G401 (cell line): ENCODE results near the gene CYP4F3. TPM values are rescaled to one million over a fixed set of nuclear protein-coding genes. Genes with fewer than 3 reads are reported as not detected.

Experiments
- total RNA-seq: library from RNA; depleted of rRNA; stranded (reverse); fragments of >200 nt; shearing (Covaris generic); gene quantifications from 2 replicates; pipeline ENCODE4 v1.2.3, GENCODE V29; 2014; rRNA removed

Gene CYP4F3
- total RNA-seq, 1 experiment from 2014 or later = not detected

Other genes starting within 250 kb of the CYP4F3 start
- 86.3 and 92.4 TPM in 2 replicates for gene AKAP8L, start 221.9 kb upstream of the CYP4F3 start, total RNA-seq
- 24.9 and 28.2 TPM in 2 replicates for gene WIZ, start 190.9 kb upstream of the CYP4F3 start, total RNA-seq
- gene RASAL3, start 176.4 kb upstream of the CYP4F3 start, total RNA-seq = not detected in 2 replicates
- not detected in 2 replicates for gene PGLYRP2, start 161.4 kb upstream of the CYP4F3 start, total RNA-seq
- gene CYP4F22, start 132.4 kb upstream of the CYP4F3 start, total RNA-seq = 0.80 and 2.8 TPM in 2 replicates
- not detected in 2 replicates for gene CYP4F8, start 25.7 kb upstream of the CYP4F3 start, total RNA-seq
- gene CYP4F12, start 32.2 kb downstream of the CYP4F3 start, total RNA-seq = 5.3 and 19.4 TPM in 2 replicates
- not detected in 2 replicates for gene OR10H2, start 87.1 kb downstream of the CYP4F3 start, total RNA-seq
- not detected in 2 replicates for gene OR10H3, start 97.1 kb downstream of the CYP4F3 start, total RNA-seq
- not detected in 2 replicates for gene OR10H5, start 146.8 kb downstream of the CYP4F3 start, total RNA-seq
- gene OR10H1, start 174.8 kb downstream of the CYP4F3 start, total RNA-seq = not detected in 2 replicates